Amniotic stem cell (primary cell): Measurements from ENCODE around the gene KCNT2.
"Not testable (repeated sequence)": the region's sequence is repeated elsewhere in the genome, so short reads cannot be mapped to it uniquely, and the experiment has no call there.

ENCODE experiments used
- DNase-seq: peaks from one replicate; lab custom pipeline; 2025; lab: John Stamatoyannopoulos, UW

KCNT2 gene

DNA sequence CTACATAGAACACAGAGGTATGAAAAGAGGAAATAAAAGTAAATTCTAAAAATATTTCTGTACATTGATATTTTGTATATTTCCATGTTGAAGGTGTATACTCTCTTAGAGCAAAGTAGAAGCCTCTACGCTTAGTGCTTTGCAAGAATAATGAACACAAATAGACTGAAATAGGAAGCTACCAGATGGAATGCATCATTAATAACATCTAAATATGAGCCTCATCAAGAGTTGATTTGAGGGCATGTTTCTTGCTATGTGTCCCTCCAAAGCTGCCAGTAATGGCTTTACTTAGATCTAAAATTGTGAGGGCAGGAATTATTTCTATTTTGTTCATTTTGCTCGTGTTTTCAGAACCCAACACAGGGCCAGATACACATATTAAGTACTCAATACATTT lies 94.4 kb downstream of the KCNT2 start:
- DNase-seq, result no peak

DNA sequence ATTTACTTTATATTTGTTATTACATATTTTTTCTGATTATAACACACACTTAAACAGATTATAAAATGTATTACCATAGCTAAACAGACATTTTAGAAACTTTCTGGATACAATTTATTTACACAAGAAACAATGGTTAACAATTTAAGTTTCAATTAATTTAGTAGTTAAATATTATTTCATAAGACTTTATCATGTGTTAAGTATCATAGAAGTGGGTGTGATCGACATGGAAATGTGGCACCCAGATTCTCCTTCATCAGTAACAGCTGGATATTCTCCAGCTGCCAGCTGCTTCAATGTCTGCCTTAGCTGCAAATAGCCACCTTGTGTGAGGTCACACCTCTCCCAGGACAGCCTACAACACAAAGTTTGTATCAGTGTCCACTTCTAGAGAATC lies 97.8 kb downstream of the KCNT2 start:
- no peak for DNase-seq

DNA sequence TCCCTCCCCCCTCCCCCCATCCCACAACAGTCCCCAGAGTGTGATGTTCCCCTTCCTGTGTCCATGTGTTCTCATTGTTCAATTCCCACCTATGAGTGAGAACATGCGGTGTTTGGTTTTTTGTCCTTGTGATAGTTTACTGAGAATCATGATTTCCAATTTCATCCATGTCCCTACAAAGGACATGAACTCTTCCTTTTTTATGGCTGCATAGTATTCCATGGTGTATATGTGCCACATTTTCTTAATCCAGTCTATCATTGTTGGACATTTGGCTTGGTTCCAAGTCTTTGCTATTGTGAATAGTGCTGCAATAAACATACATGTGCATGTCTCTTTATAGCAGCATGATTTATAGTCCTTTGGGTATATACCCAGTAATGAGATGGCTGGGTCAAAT lies 104.0 kb downstream of the KCNT2 start:
- not testable (repeated sequence) for DNase-seq

- no peak for DNase-seq
Observed at GRCh38 chr1:196502437-196502836, 105.8 kb downstream of the KCNT2 start.

DNA sequence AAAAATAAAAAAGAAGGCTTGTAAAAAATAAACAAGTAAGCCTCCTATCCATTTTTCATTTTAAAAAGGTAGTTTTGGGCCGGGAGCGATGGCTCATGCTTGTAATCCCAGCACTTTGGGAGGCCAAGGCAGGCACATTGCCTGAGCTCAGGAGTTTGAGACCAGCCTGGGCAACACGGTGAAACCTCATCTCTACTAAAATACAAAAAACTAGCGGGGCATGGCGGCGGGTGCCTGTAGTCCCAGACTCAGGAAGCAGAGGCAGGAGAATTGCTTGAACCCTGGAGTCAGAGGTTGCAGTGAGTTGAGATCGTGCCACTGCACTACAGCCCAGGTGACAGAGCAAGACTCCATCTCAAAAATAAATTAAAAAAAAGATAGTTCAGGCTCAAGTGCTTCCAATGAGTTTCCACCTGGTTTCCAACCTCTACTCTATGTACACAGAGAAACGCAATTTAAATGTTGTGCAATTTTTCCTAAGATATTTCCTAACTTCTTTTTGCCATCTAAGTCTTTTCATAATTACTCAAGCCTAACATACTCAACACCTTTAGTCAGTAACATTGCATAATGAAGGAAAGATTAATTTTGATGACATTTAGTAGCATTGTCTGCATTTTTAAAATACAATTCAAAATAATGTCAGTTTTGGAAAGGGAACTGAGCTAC lies 106.3 kb downstream of the KCNT2 start:
- no peak for DNase-seq

DNA sequence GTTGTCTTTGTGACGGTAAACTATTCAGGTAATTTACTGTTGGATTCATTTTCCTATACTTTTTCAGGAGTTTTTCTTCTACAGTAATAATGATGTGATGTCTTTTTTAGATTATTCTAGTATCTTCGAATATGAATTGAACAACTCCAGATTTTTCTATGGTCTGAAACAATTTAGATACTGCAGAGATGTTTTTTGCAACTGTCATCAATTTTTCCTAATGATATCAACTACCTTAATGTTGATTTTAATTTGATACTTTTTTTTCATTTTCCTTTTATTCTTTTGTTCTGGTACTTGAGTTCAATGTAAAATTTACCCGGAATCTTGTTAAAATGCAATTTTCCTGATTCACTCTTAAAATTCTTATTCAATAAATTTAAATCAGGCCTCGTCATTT lies 110.4 kb downstream of the KCNT2 start:
- no peak for DNase-seq

GRCh38 chr1:196494766-196495165 lies 113.5 kb downstream of the KCNT2 start:
- no peak for DNase-seq

GRCh38 chr1:196493881-196494280 lies 114.4 kb downstream of the KCNT2 start:
- no peak for DNase-seq

DNA sequence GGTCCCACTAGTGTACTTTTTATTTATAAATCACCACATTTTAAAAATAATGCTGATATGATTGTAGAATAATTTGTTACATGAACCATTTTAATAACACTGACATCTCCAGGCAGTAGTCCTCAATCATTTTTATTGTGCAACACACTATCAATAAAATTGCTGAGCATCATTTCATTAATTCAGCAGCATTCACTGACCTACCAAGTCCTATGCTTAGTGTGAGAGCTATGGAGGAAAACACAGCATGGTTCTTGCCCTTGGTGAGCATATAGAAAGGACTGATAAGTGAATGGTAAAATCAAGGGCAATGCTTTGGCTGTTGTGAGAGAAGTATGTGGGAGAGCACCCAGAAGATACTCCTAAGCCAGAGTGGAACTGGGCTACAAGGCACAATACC lies 119.7 kb downstream of the KCNT2 start:
- DNase-seq, result no peak

DNA sequence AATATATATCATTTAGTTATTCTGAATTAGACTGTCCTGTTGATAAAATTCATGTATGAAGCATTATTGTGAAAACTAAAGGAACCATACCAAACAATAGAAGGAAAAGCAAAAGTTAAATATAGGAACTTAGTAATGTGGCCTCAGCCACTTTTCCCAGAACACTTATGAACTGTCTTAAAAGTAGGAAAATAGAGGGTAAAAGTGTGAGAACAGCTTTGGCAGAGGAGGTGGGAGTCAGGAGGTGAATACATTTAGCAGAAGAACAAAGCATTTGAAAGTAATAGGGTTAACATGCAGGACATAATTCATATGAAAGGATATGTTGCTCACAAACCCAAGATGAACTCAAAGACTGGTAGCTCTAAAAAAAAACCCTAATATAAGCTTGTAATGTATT lies 121.9 kb downstream of the KCNT2 start:
- DNase-seq, result no peak

DNA sequence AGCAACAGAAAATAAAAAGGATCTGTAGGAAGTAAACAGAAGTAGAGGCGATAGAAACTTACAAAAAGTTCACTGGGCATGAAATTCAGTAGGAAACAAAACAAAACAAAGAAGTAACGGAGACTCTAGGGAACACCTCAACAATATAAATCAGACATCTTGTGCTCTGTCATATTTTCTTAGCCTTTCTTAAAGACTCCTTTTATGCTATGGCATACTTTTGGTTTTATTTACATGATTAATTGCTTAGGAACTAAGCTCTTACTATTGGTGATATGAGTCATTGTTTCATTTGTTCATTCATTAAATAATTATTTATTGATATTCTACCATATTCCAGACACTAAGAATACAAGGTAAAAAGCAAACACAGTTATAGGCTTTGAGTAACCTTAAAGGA lies 126.6 kb downstream of the KCNT2 start:
- DNase-seq, result no peak

GRCh38 chr1:196477262-196477661 lies 131.0 kb downstream of the KCNT2 start:
- DNase-seq, result no peak

DNA sequence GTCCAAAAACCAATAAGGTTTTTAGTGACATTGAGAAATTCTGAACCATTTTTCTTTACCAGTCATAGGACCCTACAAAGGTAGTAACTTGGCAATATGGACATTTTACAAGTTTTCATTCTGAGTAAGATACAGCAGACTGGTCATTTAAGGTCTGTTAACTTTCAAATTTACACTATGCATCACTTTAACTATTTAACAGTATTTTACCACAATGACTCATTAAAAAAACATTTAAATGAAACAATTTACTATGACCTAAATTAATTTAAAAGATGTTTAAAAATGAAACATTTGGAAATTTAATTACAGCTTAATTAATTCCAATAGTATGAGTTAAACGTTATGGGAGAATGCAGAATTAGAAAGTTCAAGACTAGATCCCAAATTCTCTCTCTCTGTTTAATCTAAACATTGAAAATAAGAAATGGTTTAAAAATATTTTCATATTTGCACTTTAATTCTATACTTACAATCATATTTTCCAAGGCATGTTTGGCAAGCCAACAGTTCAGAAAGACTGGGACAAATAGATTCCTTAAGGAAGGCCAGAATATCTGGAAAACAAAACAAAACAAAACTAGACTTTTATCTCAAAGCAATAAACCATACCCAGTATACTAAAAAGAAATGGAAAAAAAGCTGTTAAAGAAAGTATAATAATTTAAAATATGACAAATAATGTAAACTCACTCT lies 140.9 kb downstream of the KCNT2 start:
- DNase-seq, result no peak

GRCh38 chr1:196466654-196467053 lies 141.6 kb downstream of the KCNT2 start:
- no peak for DNase-seq

GRCh38 chr1:196466166-196466565 lies 142.1 kb downstream of the KCNT2 start:
- DNase-seq, result no peak

DNA sequence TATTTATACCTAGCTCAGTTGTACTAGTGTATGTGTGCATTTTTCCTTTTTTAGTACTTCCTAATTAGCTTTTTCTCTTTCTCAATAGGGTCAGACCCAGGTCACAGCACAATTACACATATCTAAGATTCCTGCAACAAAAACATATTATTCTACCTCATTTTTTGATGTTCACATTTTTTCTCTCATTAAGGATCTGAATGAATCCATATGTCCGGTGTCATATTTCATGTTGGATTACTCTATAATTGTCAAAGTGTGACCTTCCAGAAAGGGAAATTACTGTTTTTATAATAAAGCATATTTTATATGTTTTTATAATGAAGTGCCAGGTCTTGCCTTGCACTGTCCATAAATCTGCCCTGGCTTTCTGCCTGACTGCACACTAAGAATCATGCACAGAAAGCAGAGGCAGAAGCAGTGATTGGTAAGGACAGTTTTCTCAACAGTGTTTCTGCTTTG lies 143.7 kb downstream of the KCNT2 start:
- no peak for DNase-seq

DNA sequence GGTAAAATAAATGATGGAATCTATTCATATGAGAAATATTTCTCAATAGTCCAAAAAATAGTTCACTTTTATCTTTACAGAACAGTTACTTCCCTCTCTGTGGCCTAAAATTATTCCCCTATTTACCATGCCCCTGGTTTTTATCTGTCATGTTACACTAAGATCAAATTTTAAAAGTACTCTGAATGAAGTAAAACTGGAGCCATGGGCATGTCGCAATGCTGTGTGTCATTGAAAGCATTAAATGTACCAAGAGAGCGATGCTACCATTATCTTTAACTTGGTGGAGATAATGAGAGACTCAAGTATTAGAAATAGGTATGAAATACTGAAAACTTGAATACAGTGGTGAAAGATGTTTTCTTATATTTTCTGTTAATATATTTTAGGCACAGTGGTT lies 146.2 kb downstream of the KCNT2 start:
- DNase-seq, result no peak

DNA sequence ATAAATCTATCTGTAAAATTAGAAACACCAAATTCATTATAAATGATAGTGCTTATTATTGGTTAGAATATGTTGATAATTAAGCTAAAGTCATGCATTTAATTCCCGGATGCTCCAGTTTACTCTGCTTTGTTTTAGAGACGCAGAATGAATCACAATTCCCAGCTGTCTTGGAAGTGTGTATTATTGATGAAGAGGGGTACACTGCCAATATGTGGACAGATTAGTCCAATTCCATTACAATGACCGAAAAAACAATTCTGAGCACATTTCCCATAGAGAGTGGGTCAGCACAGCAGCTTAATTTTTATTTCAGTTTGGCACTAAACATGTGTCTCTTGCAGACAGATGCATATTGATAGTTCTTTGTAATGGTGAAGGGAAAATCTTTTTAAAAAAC lies 146.7 kb downstream of the KCNT2 start:
- DNase-seq, result no peak

- DNase-seq, result no peak
Observed at GRCh38 chr1:196459383-196459782, 148.9 kb downstream of the KCNT2 start.

- no peak for DNase-seq
Observed at GRCh38 chr1:196454792-196455191, 153.4 kb downstream of the KCNT2 start.

DNA sequence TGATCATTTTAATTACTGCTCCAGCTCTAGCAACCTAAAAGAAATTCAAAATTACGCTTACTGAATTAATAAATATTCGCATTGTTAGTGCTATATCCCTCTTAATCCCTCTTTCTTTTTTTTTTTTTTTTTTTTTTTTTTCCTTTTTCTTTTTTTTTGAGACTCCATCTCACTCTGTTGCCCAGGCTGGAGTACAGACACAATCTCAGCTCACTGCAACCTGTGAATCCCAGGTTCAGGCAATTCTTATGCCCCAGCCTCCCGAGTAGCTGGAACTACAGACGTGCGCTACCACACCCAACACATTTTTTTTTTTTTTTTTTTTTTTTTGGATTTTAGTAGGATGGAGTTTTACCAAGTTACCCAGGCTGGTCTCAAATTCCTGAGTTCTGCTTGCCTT lies 157.1 kb downstream of the KCNT2 start:
- DNase-seq, result no peak

GRCh38 chr1:196450143-196451095 lies 157.8 kb downstream of the KCNT2 start:
- DNase-seq, result no peak

DNA sequence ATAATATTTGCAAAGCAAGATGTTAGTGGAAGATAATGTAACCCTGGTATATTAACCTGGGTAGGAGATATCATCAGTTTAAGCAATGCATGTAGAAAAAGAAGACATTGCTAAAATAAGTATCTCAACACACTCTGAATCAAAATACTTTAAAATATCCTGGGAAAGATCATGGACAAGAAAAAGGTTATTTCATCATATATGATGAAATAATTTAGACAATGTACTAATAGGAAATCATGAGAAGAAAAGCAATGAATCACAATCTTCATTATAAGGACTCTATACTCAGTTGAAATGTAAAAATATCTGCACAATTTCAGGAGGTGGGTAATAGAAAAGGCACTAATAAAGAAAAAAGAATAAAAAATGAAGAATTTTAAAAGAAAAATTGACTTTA lies 158.8 kb downstream of the KCNT2 start:
- DNase-seq, result no peak
